Ammon's horn (tissue), 1 donor: ENCODE results near the gene ACP5.
"Not testable (repeated sequence)": the region's sequence is repeated elsewhere in the genome, so short reads cannot be mapped to it uniquely, and the experiment has no call there.

Experiments used
- DNase-seq: peaks from one replicate; pipeline ENCODE4 v3.0.0-alpha.2; 2016; ENCODE audit warnings: low spot score

Gene ACP5

DNA sequence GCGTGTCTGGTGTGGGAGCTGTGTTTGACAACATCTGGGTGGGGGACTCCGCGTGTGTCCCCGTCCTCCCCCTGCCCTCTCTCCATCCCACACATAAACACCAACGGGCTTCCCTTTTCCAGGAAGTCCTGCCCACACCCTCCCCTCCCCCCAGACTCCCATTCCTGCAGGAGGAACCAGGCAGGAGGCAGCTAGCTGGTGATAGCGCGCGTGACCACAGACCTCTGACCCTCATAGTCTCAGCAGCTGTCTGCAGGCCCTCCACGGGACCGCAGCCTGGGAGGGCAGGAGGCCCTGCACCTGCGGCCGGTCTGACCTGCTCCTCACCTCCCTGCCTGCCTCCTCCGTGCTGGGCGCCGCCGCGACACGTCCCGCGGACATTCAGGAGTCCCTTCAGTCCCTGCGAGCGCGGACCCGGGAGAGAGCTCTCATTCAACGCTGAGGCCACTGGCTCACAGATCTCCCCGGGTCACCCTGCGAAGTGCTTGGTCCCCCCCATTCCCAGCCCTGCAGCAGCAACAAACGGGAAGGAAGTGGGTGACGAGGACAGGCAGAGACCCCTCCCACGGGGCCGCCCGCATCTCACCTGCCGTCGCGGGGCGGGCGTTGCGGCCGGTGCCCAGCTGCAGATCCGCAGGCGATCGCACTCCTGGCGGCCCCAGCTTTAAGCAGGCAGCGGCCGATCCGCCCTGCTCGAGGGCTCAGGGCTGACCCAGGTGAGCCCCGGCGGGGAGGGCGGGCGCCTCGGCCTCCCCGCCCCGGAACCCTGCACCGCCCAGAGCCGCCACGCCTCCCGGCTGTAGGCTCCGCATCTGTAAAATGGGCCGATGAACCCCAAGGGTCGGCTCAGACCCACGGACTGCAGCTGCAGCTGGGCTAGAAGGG lies 1.1 kb upstream of the ACP5 start:
- DNase-seq: no peak

DNA sequence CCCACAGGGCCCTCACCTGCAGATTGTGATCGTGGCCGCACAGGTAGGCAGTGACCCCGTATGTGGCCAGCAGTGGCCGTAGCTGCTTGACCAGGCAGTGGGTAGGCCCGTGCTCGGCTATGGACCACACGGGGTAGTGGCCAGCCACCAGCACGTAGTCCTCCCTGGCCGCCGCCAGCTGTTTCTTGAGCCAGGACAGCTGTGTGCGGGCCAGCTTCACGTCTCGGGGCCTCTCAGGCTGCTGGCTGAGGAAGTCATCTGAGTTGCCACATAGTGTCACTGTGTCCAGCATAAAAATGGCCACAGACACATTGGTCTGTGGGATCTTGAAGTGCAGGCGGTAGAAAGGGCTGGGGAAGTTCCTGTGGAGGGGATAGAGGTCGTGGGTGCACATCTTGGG lies 1.2 kb downstream of the ACP5 start:
- DNase-seq: no peak

DNA sequence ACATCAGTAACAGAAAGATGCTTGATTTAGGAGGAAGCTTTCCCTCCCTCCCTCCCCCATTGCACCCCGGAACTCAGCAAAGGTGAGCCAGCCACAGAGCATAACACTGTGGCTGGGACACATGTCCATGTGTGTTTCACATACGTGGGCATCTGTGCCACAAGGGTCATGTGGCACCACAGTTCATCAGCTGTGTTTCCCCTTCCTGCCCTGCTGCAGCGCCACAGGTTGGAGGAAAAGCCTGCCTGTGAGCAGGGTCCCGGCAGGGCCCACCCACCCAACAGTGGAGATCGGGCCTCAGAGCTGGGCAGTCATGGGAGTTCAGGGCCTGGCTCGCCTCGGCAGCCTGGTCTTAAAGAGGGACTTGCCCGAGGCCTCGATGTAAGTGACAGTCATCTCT lies 2.8 kb downstream of the ACP5 start:
- no peak for DNase-seq

DNA sequence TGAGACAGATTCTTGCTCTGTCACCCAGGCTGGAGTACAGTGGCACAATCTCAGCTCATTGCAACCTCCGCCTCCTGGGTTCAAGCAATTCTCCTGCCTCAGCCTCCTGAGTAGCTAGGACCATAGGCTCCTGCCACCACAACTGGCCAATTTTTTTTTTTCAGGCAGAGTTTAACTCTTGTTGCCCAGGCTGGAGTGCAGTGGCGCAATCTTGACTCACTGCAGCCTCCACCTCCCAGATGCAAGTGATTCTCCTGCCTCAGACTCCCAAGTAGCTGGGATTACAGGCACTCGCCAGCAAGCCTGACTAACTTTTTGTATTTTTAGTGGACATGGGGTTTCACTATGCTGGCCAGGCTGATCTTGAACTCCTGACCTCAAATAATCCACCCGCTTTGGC lies 3.7 kb downstream of the ACP5 start:
- not testable (repeated sequence) for DNase-seq

DNA sequence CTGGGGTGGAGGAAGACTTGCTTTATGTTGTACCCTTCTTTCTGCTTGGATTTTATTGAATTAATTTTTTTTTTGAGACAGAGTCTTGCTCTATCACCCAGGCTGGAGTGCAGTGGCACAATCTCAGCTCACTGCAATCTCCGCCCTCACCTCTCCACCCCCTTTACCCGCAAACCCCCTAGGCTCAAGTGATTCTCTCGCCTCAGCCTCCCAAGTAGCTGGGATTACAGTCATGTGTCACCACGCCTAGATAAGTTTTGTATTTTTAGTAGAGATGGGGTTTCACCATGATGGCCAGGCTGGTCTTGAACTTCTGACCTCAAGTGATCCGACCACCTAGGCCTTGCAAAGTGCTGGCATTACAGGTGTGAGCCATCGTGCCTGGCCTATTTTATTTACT lies 4.1 kb downstream of the ACP5 start:
- not testable (repeated sequence) for DNase-seq

DNA sequence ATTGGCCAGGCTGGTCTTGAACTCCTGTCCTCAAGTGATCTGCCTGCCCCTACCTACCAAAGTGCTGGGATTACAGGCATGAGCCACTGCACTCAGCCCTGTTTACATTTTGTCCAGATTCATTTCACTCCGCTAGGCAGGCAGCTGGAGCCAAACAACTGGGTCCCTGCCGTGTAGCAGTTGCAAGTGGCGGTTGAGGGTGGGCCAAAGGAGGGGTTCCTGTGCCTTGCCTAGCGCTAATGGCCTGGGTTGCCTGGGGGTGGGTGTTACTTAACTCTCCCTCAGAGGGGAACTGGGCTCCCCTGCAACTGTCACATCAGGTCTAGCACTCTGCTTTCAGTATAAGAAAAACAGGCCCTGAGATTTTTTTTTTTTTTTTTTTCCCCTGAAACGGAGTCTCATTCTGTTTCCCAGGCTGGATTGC lies 7.4 kb downstream of the ACP5 start:
- no peak for DNase-seq

DNA sequence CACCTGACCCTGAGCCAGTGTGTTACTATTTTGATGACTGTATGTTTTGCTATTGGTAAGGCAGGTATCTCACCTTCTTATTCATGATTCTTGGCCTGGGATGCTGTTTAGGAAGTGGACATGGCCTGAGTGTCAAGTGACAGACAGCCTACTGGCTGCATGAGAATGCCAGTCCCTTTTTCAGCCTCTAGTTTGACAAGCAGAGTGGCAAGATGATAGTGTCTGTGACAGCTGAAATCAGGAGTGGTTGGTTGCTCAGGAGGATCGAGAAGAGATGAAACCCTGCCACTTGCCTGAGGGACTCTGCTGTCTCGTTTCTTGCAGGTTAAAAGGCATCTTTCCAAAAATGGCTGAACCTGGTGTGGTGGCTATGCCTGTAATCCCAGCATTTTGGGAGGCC lies 11.3 kb downstream of the ACP5 start:
- no peak for DNase-seq

DNA sequence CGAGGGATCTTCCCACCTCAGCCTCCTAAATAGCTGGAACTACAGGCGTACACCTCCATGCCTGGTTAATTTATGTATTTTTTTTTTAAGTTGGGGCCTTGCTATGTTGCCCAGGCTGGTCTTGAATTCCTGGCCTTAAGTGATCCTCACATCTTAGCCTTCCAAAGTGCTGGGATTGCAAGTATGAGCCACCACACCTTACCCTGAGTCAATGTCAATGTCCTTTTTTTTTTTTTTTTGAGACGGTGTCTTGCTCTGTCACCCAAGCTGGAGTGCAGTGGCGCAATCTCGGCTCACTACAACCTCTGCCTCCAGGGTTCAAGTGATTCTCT lies 11.8 kb downstream of the ACP5 start:
- DNase-seq: not testable (repeated sequence)

DNA sequence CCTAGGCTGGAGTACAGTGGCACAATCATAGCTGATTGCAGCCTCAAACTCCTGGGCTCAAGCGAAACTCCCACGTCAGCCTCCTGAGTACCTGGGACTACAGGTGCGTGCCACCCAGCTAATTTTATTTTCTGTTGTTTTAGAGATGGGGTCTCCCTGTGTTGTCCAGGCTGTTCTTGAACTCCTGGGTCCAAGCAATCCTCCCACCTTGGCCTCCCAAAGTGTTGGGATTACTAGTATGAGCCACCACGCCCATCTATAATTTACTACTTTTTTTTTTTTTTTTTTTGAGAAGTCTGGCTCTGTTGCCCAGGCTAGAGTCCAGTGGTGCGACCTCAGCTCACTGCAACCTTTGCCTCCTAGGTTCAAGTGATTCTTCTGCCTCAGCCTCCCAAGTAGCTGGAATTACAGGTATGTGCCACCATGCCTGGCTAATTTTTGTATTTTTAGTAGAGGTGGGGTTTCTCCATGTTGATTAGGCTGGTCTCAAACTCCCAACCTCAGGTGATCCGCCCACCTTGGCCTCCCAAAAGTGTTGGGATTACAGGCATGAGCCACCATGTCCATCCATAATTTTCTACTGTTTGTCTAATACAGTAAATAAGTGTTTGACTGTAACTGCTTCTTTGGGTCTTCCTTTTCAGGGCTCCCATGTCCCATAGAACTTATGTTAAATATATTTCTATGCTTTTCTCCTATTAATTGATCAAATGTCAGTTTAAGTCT lies 13.2 kb downstream of the ACP5 start:
- not testable (repeated sequence) for DNase-seq

DNA sequence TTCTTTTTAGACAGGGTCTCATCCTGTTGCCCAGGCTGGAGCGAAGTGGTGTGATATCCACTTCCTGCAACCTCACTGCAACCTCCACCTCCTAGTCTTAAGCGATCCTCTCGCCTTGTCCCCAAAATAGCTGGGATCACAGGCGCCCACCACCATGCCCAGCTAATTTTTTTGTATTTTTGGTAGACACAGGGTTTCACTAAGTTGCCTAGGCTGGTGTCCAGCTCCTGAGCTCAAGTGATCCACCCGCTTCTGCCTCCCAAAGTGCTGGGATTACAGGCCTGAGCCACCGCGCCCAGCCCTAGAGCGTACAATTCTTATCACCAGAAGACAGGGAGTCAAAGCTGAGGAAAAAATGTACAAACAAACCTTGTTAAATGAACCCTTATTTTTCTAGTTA lies 13.9 kb downstream of the ACP5 start:
- DNase-seq: no peak

DNA sequence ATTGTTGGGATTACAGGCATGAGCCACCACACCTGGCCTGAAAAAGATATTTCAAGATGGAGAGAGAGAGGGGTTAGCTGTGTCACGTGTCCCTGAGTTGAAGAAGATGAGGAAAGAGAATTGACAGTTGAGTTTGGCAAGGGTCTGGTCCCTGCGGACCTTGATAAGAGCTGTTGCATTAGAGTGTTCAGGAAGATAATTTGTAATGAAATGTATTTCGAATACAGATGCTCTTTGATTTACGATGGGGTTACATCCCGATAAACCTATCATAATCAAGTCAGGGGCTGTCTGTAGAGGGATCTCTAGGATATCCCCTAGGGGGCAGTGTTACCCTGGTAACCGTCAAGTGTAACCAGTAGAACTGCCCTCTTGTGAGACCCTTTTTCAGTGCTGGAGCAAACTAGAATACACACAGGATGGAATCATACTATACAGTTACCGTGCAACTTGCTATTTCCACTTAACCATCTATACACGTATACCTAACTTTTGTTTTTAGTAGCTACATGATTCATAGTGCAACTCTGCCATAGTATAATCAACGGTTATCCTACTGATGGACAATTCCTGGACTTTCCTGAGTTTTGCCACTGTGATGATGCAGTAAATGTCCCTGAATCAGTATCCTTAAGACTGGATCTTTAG lies 16.9 kb downstream of the ACP5 start:
- DNase-seq: peak; percentile 78

DNA sequence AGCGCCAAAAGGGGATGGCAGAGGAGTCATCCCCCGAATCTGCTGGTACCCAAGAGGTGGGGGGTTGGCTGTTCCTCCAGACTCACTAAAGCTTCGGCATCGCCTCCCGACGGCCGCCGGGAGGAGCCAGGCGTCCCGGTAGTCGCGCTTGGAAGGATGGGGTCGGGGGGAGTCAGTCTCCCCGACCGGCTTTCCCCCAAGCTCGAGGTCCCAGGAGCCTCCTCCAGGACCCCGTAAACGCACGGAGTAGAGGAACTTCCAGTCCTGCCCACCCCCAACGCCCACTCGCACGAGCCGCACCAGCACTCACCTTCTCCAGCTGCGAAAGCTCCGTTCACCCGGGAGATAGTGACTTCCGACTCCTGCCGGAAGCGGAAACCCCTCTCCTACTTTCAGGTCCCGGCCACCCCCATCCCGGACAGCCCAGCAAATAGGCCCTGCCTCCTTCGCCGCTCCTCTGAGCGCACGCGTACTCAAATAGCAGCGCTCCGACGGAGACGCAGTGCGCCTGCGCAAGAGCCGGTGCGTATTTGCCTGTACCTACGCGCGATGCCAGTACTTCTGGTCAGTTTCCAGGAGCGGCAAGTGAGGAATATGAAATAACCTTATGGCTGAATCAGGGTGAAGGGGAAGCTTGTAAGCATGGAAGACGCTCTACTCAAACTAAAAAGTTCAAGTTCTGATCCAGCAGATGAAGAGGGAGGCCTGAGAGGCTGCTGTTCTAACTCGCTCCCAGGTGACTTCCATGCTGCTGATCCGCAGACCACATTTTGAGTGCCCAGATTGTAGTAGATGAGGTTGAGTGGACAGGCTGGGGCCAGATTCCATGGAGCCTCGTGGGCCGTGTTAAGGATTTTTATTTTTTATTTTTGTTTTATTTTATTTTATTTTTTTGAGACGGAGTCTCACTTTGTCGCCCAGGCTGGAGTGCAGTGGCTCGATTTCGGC lies 18.3 kb downstream of the ACP5 start, which contains the start of gene ELOF1:
TSS of gene ELOF1 (minus strand) at position 350 of the 948 bp plus-strand sequence. CDS start 4,883 bp downstream, outside the sequence.
- DNase-seq: peak; percentile 99

DNA sequence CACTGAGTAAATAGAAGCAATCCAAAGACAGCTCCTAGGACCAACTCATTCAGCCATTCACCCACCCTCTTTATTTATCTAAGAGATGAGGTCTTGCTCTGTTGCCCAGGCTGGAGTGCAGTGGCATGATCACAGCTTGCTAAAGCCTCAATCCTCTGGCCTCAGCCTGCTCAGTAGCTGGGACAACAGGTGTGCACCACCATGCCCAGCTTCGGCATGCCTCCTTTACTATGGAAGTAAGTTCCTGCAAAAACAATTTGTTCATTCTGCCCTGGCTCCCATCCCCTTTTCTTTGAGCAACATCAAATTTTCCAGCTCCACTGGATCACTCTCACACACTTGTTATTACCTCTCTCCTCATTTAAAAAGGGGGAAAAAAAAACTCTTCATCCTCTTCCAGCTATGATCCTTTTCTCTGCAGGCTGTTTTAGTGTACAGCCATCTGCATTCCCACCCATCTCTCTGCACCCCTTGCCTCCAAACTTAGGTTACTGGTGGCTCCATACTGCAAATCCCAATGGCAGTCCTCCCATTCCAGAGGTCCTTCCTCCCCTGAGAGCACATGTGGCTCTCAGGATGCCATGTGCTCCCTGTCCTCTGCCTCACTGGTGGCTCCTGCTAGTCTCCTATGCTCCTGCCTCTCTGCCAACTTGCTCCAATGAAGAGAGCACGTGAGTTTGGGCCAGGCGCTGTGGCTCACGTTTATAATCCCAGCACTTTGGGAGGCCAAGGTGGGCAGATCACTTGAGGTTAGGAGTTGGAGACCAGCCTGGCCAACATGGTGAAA lies 20.6 kb downstream of the ACP5 start:
- no peak for DNase-seq

DNA sequence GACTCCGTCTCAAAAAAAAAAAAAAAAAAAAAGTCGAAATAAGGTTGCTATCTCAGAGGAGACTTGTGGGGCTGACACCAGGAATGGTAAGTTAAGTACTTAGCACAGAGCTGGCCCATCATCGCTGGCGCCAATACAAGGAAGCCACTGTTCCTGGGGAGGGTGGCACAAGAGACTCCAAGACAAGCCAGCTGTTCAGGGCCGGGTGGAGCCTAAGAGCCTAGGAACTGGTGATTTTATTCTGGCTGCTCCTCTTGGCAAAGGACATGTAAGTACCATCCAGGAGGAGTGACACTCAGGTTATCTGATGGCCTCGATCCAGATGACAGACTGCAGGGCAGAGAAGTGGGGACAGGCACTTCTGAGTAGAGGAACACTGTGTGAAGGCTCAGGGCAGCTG lies 22.2 kb downstream of the ACP5 start:
- DNase-seq: peak; percentile 44

DNA sequence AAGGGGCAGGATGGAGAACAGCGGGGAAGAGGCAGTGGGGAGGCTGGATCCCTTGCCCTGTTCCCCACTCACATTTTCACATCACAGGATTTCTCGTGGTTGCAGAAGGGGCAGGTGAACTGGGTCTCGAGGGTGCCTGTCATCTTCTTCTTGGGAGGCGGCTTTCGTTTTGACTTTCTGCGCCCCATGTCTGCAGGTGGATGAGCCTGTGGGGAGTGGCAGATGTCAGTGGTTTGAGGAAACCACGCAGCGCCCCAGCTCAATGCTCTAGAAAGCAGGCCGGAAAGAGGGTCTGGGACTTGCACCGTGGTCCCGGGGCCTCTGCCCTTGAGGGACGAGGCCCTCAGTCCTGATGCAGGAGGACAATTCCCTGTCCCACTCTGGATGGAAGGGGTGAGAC lies 23.3 kb downstream of the ACP5 start:
- DNase-seq: no peak

DNA sequence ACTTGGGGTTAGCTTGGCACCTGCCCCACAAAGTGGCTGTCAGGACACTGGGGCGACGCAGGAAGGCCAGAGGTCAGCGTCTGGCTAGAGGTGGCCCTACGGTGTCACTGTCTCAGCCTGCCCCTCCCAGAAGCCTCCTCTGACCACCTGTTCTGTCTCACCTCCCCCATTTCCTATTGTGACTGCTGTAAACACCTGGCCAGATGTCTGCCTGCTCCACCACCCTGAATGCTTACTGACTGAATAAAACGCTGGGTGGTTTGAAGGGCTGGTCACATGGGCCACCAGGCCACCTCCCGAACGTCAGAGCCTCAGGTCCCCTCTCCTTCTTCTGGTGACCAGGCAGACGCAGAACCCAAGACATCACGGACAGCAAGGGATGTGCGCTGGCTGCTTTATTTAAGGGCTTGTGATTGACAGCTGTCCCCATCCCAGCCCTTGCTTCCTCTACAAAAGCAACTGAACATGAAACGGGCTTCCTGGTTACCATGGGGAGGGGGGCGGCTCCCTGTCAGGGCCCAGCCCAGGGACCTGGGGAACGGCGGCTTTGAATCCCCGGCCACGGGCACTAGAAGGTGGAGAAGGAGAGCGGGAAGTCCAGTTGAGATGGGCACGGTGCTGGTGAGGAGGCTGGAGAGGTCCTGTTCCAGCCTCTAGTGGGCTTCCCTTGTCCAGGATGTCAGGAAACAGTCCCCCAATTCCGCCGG lies 24.6 kb downstream of the ACP5 start:
- no peak for DNase-seq

DNA sequence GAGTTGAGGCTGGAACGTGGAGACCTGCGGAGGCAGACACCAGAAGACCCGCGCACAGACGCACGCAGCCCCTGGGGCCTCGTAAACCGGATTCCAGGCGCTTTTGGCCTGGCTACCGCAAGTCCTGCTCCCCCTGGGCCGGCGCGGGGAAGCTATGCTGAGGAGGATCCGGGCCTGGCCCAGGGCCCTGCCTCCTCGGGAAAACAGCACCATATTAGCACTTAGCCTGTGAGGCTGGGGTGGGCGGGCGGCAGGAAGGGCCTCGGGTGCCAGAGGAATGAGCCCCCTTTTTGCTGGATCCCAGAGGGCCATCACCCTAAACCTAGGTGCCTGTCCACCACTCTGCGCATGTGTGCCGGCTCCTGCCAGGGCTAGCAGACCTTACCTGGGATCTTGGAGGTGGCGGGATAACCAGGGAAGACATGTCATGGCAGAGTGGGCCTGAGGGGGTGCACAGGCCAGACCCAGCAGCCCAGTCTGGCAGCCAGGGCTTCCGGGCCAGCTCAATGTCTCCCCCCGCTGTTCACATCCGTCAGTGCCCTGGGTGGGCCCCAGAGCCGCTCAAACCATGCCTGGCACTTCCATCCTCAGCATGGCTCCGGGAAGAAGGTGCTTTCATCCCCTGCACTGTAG lies 25.7 kb downstream of the ACP5 start:
- DNase-seq: no peak

DNA sequence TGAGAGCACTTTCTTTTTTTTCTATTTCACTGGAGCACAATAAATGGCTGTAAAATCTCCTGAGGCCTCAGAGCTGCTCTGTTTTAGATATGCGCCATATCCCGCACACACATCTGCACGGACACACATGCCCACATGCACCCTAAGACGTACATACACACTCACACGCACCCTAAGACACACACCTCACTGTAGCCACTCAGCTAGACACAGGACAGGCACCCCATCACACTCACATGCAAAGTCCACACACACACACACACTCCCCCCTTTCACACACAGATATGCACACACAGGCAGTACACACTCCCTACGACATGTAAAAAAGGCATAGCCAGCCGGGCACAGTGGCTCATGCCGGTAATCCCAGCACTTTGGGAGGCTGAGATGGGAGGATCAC lies 27.2 kb downstream of the ACP5 start:
- no peak for DNase-seq

DNA sequence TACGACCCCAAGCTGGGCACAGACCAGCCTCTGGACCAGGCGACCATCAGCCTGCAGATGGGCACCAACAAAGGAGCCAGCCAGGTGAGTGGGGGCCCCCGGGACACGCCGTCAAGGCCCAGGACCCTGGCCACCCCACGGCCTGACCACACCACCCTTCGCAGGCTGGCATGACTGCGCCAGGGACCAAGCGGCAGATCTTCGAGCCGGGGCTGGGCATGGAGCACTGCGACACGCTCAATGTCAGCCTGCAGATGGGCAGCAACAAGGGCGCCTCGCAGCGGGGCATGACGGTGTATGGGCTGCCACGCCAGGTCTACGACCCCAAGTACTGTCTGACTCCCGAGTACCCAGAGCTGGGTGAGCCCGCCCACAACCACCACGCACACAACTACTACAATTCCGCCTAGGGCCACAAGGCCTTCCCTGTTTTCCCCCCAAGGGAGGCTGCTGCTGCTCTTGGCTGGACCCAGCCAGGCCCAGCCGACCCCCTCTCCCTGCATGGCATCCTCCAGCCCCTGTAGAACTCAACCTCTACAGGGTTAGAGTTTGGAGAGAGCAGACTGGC lies 28.0 kb downstream of the ACP5 start:
- DNase-seq: no peak
